HEK293 (cell line): ENCODE data around the gene HNRNPUL1.

Experiments
- AEBP2 ChIP-seq: fragments of 450-650 bp; formaldehyde crosslinking; IDR thresholded peaks from 2 replicates; pipeline ENCODE4 v1.5.1; 2016; ENCODE audit warnings: missing biosample characterization, missing genetic modification characterization, borderline replicate concordance
- HIC1 ChIP-seq: fragments of 450-650 bp; formaldehyde crosslinking; IDR thresholded peaks from 2 replicates; pipeline ENCODE4 v1.5.1; 2016; ENCODE audit warnings: missing biosample characterization, missing genetic modification characterization
- KLF10 ChIP-seq: fragments of 450-650 bp; IDR thresholded peaks from 2 replicates; pipeline ENCODE4 v1.5.1; 2018; ENCODE audit warnings: missing biosample characterization, mild to moderate bottlenecking, missing genetic modification characterization
- SETDB1 ChIP-seq: IDR thresholded peaks from one replicate; pipeline ENCODE4 v1.6.1; 2017; ENCODE audit warnings: mild to moderate bottlenecking, low read length, moderate library complexity, mixed read lengths; ENCODE audit not compliant: insufficient read length
- ZBTB20 ChIP-seq: fragments of 450-650 bp; formaldehyde crosslinking; IDR thresholded peaks from 2 replicates; pipeline ENCODE4 v1.5.1; 2016; ENCODE audit warnings: missing biosample characterization, missing genetic modification characterization
- ZFP37 ChIP-seq: fragments of 450-650 bp; formaldehyde crosslinking; IDR thresholded peaks from 2 replicates; pipeline ENCODE4 v1.5.1; 2016; ENCODE audit warnings: missing biosample characterization, missing genetic modification characterization
- ZNF140 ChIP-seq: fragments of 450-650 bp; formaldehyde crosslinking; IDR thresholded peaks from 2 replicates; pipeline ENCODE4 v1.5.1; 2016; ENCODE audit warnings: missing biosample characterization, missing genetic modification characterization
- ZNF175 ChIP-seq: fragments of 450-650 bp; formaldehyde crosslinking; IDR thresholded peaks from 2 replicates; pipeline ENCODE4 v1.5.1; 2016; ENCODE audit warnings: missing biosample characterization, missing genetic modification characterization
- ZNF221 ChIP-seq: fragments of 450-650 bp; formaldehyde crosslinking; IDR thresholded peaks from 2 replicates; pipeline ENCODE4 v1.5.1; 2017; ENCODE audit warnings: missing biosample characterization, missing genetic modification characterization, borderline replicate concordance
- ZNF248 ChIP-seq: fragments of 450-650 bp; formaldehyde crosslinking; IDR thresholded peaks from 2 replicates; pipeline ENCODE4 v1.5.1; 2017; ENCODE audit warnings: missing biosample characterization, missing genetic modification characterization
- ZNF280C ChIP-seq: fragments of 450-650 bp; formaldehyde crosslinking; IDR thresholded peaks from 2 replicates; pipeline ENCODE4 v1.5.1; 2016; ENCODE audit warnings: missing biosample characterization, missing genetic modification characterization
- ZNF394 ChIP-seq: fragments of 450-650 bp; formaldehyde crosslinking; IDR thresholded peaks from 2 replicates; pipeline ENCODE4 v1.5.1; 2016; ENCODE audit warnings: missing biosample characterization, missing genetic modification characterization, mild to moderate bottlenecking, moderate library complexity, borderline replicate concordance
- ZNF529 ChIP-seq: fragments of 450-650 bp; formaldehyde crosslinking; IDR thresholded peaks from 2 replicates; pipeline ENCODE4 v1.5.1; 2017; ENCODE audit warnings: missing genetic modification characterization, missing biosample characterization; ENCODE audit not compliant: insufficient replicate concordance
- ZNF549 ChIP-seq: fragments of 450-650 bp; IDR thresholded peaks from 2 replicates; pipeline ENCODE4 v1.5.1; 2018; ENCODE audit warnings: missing biosample characterization, missing genetic modification characterization, mild to moderate bottlenecking, inconsistent platforms, moderate library complexity
- ZNF555 ChIP-seq: fragments of 450-650 bp; formaldehyde crosslinking; conservative IDR thresholded peaks from 2 replicates; pipeline ENCODE4 v1.5.1; 2017; ENCODE audit warnings: missing biosample characterization, mild to moderate bottlenecking, missing genetic modification characterization, inconsistent platforms
- ZNF558 ChIP-seq: fragments of 450-650 bp; formaldehyde crosslinking; IDR thresholded peaks from 2 replicates; pipeline ENCODE4 v1.5.1; 2016; ENCODE audit warnings: missing biosample characterization, missing genetic modification characterization
- ZNF571 ChIP-seq: fragments of 450-650 bp; formaldehyde crosslinking; IDR thresholded peaks from 2 replicates; pipeline ENCODE4 v1.5.0; 2017; ENCODE audit warnings: missing biosample characterization, missing genetic modification characterization
- ZNF596 ChIP-seq: fragments of 450-650 bp; IDR thresholded peaks from 2 replicates; pipeline ENCODE4 v1.5.0; 2018; ENCODE audit warnings: missing biosample characterization, mild to moderate bottlenecking, missing genetic modification characterization, moderate library complexity
- ZNF670 ChIP-seq: fragments of 450-650 bp; formaldehyde crosslinking; IDR thresholded peaks from 2 replicates; pipeline ENCODE4 v1.5.1; 2016; ENCODE audit warnings: missing biosample characterization, missing genetic modification characterization, low read depth
- ZNF792 ChIP-seq: fragments of 450-650 bp; formaldehyde crosslinking; IDR thresholded peaks from 2 replicates; pipeline ENCODE4 v1.5.1; 2016; ENCODE audit warnings: missing biosample characterization, missing genetic modification characterization
- ZSCAN30 ChIP-seq: fragments of 450-650 bp; IDR thresholded peaks from 2 replicates; pipeline ENCODE4 v1.5.1; 2018; ENCODE audit warnings: missing biosample characterization, mild to moderate bottlenecking, missing genetic modification characterization, moderate library complexity
- TF ChIP-seq, protein P1 (sequence below): fragments of 450-650 bp; formaldehyde crosslinking; IDR thresholded peaks from 2 replicates; pipeline ENCODE4 v1.5.1; 2017; ENCODE audit warnings: missing biosample characterization, missing genetic modification characterization
- TF ChIP-seq, protein P2 (sequence below): fragments of 450-650 bp; formaldehyde crosslinking; IDR thresholded peaks from 2 replicates; pipeline ENCODE4 v1.5.1; 2016; ENCODE audit warnings: missing biosample characterization, missing genetic modification characterization, borderline replicate concordance
- TF ChIP-seq, protein P3 (sequence below): fragments of 450-650 bp; formaldehyde crosslinking; IDR thresholded peaks from 2 replicates; pipeline ENCODE4 v1.5.1; 2017; ENCODE audit warnings: missing biosample characterization, missing genetic modification characterization

HNRNPUL1 gene

DNA sequence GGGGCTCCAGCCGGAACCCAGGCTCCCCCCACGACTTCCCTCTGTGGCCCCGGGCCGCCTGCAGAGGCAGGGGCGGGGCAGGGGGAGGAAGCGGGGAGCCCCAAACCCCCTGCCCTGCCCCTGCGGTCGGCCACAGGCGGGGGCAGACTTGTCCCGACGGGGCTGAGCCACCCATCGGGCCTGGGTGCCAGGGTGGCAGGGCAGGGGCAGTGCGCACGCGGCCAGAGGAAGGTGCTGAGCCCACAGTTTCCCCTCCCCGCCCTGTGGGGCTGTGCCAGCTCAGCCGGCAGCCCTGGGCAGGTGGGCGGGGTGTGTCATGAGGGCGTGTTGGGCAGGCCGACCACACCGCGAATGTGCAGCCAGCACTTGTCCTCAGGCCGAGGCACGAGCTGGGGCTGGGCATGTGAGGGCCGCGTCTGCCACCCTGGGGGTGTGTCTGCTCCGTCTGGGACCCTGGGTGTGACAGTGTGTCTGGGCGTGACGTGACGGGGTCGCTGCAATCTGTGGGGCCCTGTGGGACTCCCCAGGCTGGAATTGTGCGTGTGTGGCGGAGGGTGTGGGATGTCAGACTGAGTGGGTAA lies 63.5 kb downstream of the HNRNPUL1 start (continued):
- TF ChIP-seq, protein P1, sequence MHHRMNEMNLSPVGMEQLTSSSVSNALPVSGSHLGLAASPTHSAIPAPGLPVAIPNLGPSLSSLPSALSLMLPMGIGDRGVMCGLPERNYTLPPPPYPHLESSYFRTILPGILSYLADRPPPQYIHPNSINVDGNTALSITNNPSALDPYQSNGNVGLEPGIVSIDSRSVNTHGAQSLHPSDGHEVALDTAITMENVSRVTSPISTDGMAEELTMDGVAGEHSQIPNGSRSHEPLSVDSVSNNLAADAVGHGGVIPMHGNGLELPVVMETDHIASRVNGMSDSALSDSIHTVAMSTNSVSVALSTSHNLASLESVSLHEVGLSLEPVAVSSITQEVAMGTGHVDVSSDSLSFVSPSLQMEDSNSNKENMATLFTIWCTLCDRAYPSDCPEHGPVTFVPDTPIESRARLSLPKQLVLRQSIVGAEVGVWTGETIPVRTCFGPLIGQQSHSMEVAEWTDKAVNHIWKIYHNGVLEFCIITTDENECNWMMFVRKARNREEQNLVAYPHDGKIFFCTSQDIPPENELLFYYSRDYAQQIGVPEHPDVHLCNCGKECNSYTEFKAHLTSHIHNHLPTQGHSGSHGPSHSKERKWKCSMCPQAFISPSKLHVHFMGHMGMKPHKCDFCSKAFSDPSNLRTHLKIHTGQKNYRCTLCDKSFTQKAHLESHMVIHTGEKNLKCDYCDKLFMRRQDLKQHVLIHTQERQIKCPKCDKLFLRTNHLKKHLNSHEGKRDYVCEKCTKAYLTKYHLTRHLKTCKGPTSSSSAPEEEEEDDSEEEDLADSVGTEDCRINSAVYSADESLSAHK (tag by site-specific recombination): no peak
- TF ChIP-seq ZNF221 (tag by site-specific recombination) (no peak), ZNF394 (tag by site-specific recombination) (no peak), ZNF596 (tag by site-specific recombination) (no peak), ZNF670 (tag by site-specific recombination) (no peak), ZNF549 (tag by site-specific recombination) (no peak), SETDB1 (no peak), ZNF555 (tag by site-specific recombination) (no peak), ZNF248 (no peak), ZNF558 (tag by site-specific recombination) (no peak), ZBTB20 (tag by site-specific recombination) (no peak), ZNF280C (tag by site-specific recombination) (no peak), ZNF571 (tag by site-specific recombination) (no peak), ZSCAN30 (no peak), ZNF529 (tag by site-specific recombination) (no peak), HIC1 (tag by site-specific recombination) (no peak), ZNF140 (tag by site-specific recombination) (no peak), KLF10 (peak; percentile 34; the same call in 1 of the 2 replicates), ZNF792 (tag by site-specific recombination) (no peak), ZNF175 (no peak), AEBP2 (tag by site-specific recombination) (no peak), ZFP37 (tag by site-specific recombination) (no peak)
- TF ChIP-seq, protein P2, sequence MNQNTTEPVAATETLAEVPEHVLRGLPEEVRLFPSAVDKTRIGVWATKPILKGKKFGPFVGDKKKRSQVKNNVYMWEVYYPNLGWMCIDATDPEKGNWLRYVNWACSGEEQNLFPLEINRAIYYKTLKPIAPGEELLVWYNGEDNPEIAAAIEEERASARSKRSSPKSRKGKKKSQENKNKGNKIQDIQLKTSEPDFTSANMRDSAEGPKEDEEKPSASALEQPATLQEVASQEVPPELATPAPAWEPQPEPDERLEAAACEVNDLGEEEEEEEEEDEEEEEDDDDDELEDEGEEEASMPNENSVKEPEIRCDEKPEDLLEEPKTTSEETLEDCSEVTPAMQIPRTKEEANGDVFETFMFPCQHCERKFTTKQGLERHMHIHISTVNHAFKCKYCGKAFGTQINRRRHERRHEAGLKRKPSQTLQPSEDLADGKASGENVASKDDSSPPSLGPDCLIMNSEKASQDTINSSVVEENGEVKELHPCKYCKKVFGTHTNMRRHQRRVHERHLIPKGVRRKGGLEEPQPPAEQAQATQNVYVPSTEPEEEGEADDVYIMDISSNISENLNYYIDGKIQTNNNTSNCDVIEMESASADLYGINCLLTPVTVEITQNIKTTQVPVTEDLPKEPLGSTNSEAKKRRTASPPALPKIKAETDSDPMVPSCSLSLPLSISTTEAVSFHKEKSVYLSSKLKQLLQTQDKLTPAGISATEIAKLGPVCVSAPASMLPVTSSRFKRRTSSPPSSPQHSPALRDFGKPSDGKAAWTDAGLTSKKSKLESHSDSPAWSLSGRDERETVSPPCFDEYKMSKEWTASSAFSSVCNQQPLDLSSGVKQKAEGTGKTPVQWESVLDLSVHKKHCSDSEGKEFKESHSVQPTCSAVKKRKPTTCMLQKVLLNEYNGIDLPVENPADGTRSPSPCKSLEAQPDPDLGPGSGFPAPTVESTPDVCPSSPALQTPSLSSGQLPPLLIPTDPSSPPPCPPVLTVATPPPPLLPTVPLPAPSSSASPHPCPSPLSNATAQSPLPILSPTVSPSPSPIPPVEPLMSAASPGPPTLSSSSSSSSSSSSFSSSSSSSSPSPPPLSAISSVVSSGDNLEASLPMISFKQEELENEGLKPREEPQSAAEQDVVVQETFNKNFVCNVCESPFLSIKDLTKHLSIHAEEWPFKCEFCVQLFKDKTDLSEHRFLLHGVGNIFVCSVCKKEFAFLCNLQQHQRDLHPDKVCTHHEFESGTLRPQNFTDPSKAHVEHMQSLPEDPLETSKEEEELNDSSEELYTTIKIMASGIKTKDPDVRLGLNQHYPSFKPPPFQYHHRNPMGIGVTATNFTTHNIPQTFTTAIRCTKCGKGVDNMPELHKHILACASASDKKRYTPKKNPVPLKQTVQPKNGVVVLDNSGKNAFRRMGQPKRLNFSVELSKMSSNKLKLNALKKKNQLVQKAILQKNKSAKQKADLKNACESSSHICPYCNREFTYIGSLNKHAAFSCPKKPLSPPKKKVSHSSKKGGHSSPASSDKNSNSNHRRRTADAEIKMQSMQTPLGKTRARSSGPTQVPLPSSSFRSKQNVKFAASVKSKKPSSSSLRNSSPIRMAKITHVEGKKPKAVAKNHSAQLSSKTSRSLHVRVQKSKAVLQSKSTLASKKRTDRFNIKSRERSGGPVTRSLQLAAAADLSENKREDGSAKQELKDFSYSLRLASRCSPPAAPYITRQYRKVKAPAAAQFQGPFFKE (tag by site-specific recombination): no peak
- TF ChIP-seq, protein P3, sequence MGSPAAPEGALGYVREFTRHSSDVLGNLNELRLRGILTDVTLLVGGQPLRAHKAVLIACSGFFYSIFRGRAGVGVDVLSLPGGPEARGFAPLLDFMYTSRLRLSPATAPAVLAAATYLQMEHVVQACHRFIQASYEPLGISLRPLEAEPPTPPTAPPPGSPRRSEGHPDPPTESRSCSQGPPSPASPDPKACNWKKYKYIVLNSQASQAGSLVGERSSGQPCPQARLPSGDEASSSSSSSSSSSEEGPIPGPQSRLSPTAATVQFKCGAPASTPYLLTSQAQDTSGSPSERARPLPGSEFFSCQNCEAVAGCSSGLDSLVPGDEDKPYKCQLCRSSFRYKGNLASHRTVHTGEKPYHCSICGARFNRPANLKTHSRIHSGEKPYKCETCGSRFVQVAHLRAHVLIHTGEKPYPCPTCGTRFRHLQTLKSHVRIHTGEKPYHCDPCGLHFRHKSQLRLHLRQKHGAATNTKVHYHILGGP (tag by site-specific recombination): no peak
